HL-60 (cell line): Measurements from ENCODE around the gene DOK6.

ENCODE experiments used
- DNase-seq, 2 experiments: peaks; one replicate each; pipeline ENCODE4 v3.0.0-alpha.2; 2010 to 2020; ENCODE audit warnings: low read depth in 1 of 2, low spot score in 1 of 2
- H3K27ac ChIP-seq: fragments of 250-450 bp; sonication (Bioruptor Pico); replicated peaks from 2 replicates; pipeline ENCODE4 v1.5.1; 2020; ENCODE audit warnings: mild to moderate bottlenecking, moderate library complexity
- H3K27me3 ChIP-seq: fragments of 250-450 bp; sonication (Bioruptor Pico); 2 replicates; pipeline ENCODE4 v1.5.1; 2021; ENCODE audit warnings: mild to moderate bottlenecking, moderate library complexity; ENCODE audit not compliant: insufficient read depth, poor library complexity, severe bottlenecking
- H3K4me3 ChIP-seq: replicated peaks from 2 replicates; pipeline ENCODE4 v1.5.1; 2011; ENCODE audit warnings: mild to moderate bottlenecking, control low read depth, low read length; ENCODE audit not compliant: insufficient read depth
- CTCF ChIP-seq: IDR thresholded peaks from one replicate; pipeline ENCODE4 v1.5.1; 2011; ENCODE audit warnings: low read length, control low read depth, inconsistent platforms; ENCODE audit not compliant: insufficient read depth
- GABPA ChIP-seq: IDR thresholded peaks from 2 replicates; pipeline ENCODE4 v1.6.1; 2012; ENCODE audit warnings: low read depth
- POLR2AphosphoS5 ChIP-seq: IDR thresholded peaks from 2 replicates; pipeline ENCODE4 v1.6.1; 2012; ENCODE audit warnings: low read depth
- REST ChIP-seq: IDR thresholded peaks from 2 replicates; pipeline ENCODE4 v1.6.1; 2012; ENCODE audit warnings: low read depth; ENCODE audit not compliant: insufficient replicate concordance
- SPI1 ChIP-seq: IDR thresholded peaks from 2 replicates; pipeline ENCODE4 v1.6.1; 2012; ENCODE audit warnings: low read depth, mild to moderate bottlenecking, borderline replicate concordance

The DOK6 gene

GRCh38 chr18:69686861-69687260 lies 286.2 kb downstream of the DOK6 start:
- DNase-seq, result no peak
- Histone ChIP-seq H3K27me3 (no peaks in the 10 kb centered on the region), H3K27ac (no peak overlapping the region), H3K4me3 (no peak overlapping the region)
- TF ChIP-seq CTCF, result no peak
- no peak for TF ChIP-seq GABPA
- TF ChIP-seq SPI1, result no peak
- no peak for TF ChIP-seq POLR2AphosphoS5
- no peak for TF ChIP-seq REST

- TF ChIP-seq POLR2AphosphoS5 (no peak), CTCF (no peak), REST (no peak), SPI1 (no peak), GABPA (no peak)
- H3K4me3 ChIP-seq, result no peak overlapping the region
- no peak overlapping the region for H3K27ac ChIP-seq
- no peak for DNase-seq
- H3K27me3 ChIP-seq, result no peaks in the 10 kb centered on the region
Observed at GRCh38 chr18:69689121-69689759, 288.6 kb downstream of the DOK6 start.

GRCh38 chr18:69691008-69691760 lies 290.5 kb downstream of the DOK6 start:
- Histone ChIP-seq H3K4me3 (no peak overlapping the region), H3K27ac (no peak overlapping the region), H3K27me3 (no peaks in the 10 kb centered on the region)
- DNase-seq, result no peak
- no peak for TF ChIP-seq CTCF
- TF ChIP-seq POLR2AphosphoS5, result no peak
- TF ChIP-seq REST, result no peak
- TF ChIP-seq GABPA, result no peak
- TF ChIP-seq SPI1, result peak; percentile 4; the same call in 1 of the 2 replicates
